ENCODE measurements around the gene PIK3CD.
"Not testable (repeated sequence)": the region's sequence is repeated elsewhere in the genome, so short reads cannot be mapped to it uniquely, and the experiment has no call there.

The PIK3CD gene

DNA sequence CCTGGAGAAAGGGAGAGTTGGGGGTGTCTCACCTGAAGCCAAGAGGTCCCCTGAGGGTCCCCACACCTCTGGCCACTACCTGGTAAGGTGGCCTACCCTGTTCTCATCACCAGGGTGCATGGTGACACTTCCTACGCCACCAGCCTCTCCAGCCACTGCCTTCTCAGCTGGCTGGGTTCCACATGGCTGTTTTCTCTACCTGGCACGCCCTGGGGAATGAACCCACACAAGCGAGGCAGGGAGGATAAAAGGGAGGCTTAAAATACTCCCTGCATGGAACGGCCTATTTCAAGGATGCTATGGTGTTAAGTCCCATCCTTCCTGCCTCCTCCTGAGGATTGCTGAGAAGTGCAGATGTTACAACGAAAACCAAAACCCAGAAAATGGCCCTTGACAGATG lies 84.7 kb downstream of the PIK3CD start:
- DNase-seq (ENCODE audit: low read depth): no peak

DNA sequence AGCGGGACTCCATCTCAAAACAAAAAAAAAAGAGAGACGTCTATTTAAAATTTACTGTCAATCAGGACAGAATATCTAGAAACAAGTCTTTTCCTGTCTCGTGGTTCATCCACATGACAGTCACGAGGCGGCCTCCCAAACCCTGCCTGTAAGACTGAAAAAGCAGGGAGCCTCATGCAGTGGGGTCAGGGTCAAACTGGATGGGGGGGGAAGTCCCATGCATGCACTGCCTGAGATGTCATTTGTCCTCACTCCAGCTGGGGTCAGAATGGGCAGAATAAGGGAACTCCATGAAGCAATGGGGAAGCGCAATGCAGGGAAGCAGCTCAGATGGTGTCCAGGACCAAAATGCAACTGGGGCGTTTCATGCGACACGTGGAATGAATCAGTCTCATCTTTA lies 85.5 kb downstream of the PIK3CD start:
- no peak for DNase-seq (ENCODE audit: low read depth)

DNA sequence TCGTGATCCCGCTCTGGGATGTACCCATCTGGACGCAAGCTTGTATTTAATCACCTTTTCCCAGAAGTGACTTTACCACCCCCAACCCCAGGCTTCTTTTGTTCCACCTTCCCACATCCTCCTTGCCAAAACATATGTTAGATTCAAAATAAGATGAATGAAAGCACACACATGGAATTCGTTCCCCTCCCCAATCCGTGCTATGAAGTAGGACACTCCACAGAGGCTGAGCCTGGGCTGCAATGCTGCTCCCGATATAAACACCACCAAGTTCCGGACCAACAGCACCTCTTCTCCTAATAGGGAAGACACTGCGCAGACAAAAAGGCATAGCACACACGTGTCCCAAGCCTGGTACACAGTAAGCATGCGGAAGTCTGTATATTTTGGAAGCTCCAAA lies 86.1 kb downstream of the PIK3CD start:
- no peak for DNase-seq (ENCODE audit: low read depth)

DNA sequence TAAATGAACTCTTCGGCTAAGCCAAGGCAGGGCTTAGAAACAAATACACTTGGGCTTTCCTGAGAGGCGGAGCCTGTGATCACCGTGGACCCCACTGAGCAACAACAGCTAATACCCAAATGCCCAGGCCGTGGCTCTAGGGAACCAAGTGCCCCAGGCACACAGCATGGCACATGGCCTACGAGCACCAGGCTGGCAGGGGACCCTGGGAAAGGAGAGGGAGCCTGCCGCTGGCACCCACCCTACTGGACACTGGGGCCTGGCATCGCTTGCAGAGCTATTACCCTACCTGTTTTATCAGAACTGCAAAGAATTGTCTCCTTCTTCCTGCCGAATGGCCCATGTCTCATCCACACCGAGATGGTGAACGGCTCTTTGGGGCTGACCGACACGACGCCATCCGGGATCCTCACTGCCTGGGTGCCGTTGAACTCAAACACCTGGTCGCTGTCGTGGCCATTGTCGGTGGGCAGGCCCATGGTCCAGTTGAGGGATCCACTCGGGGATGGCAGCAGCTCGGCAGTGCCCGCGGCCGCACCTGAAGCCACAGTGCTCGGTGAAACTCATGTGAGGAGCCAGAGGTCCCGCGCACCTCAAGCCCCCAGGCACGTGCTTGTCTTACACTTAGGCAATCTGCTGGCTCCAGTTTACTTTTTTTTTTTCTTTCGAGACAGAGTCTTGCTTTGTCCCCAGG lies 92.7 kb downstream of the PIK3CD start:
- no peak for DNase-seq (ENCODE audit: low read depth)

DNA sequence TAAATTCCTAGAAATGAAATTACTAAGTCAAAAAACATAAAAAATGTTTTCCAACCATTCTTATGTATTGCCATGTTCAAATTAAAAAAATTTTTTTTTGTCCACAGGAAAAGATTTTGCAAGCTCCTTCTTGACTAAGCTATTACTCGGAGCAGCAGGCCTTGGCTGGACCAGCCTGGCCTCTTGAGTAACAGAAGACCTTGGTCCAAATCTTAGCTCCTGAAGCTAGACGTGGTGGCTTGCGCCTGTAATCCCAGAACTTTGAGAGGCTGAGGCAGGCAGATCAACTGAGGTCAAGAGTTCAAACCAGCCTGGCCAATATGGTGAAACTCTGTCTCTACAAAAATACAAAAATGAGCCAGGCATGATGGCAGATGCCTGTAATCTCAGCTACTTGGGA lies 94.7 kb downstream of the PIK3CD start:
- DNase-seq (ENCODE audit: low read depth): no peak

DNA sequence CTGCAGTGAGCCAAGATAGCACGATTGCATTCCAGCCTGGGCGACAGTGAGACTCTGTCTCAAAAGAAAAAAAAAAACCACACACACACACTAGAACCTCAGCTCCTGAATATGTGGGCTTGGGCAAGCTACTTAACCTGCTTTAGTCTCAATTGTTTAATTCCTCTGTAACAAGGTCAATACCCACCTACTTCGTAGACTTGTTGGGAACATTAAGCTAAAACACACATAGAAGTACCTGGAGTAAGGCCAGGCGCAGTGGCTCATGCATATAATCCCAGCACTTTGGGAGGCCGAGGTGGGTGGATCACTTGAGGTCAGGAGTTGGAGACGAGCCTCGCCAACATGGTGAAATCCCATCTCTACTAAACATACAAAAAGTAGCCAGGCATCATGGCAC lies 95.1 kb downstream of the PIK3CD start:
- DNase-seq (ENCODE audit: low read depth): no peak

DNA sequence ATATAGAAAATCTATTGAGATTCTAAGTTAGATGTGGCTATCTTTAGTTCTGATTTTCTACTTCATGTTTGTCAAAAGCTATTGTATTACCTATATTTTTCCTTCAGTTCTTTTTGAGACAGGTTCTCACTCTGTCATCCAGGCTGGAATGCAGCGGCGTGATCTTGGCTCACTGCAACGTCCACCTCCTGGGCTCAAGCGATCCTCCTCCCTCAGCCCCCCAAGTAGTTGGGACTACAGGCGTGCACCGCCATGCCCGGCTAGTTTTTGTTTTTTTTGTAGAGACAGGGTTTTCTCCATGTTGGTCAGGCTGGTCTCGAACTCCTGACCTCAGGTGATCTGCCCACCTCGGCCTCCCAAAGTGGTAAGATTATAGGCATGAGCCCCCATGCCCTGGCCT lies 96.9 kb downstream of the PIK3CD start:
- DNase-seq (ENCODE audit: low read depth): not testable (repeated sequence)

DNA sequence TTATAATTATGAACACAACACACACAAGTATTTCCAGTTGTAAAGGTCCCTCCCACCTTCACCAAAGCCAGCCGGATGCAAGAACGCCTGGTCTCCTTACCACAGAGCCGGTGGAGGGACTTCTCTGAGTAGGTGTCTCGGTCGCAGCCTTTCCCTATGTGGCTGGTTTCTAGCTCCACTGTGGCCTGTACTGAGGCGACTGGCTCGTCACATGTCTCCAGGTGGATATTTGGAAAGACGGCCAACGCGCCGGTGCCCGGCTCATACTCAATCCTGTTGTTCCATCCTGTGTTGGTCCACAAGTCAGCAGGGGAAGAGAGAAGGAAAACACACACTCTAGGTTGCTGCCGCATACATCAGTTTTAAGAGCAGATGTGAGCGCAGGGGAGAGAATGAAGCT lies 97.8 kb downstream of the PIK3CD start:
- DNase-seq (ENCODE audit: low read depth): no peak

DNA sequence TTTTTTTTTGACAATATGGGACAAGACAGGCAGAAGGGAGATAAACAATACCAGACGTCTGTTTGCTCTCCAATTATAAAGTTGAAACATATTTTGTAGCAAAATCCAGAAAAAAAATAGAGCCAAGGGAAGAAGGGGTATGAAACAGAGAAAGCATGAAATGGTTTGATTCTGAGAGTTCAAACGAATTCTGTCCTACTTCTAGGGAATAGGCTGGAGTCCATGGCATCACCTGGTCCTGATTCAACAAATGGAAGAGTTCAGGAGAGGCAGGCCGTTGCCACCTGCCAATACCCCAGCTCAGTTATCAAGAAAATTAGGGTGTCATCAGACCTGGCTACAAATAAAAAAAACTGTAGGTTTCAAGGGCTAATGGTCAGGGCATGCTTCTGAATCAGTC lies 100.4 kb downstream of the PIK3CD start:
- DNase-seq (ENCODE audit: low read depth): no peak

DNA sequence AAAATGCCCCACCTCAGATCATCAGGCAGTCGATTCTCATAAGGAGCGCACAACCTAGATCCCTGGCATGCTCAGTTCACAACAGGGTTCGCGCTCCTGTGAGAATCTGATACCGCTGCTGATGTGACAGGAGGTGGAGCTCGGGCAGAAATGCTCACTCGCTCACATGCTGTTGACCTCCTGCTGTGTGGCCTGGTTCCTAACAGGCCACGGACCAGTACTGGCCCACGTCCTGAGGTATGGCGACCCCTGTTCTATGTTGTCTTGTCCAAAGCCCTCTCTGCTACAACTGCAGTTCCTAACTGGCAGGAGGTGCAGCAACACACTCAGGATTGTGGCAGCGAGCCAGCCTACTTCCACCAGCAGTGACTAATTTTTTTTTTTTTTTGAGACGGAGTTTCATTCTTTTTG lies 101.6 kb downstream of the PIK3CD start:
- no peak for DNase-seq (ENCODE audit: low read depth)

DNA sequence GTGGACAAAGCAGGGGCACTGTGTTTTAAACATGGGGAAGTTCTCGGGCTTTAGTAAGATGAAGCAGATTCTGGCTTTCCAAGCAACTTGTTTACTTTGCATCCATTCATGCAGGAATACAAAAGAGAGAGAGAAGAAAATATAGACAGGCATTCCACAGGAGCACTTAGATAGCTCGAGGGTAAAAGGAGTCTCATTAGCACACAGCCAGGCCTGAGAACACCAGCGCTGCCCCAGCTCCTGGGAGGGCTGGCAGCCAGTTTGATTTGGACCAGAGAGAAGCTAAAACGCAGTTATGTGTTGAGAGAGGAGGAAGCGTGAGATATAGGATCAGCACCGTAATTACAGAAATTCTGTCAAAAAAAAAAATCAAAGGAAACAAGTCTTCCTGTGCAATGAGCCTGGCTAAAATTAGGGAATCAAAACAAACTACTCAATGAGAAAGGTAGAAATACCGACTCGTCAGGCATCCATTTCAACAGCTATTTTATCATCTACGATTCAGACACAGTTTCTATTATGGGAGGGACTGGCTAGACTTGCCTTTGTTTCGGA lies 104.0 kb downstream of the PIK3CD start:
- no peak for DNase-seq (ENCODE audit: low read depth)

DNA sequence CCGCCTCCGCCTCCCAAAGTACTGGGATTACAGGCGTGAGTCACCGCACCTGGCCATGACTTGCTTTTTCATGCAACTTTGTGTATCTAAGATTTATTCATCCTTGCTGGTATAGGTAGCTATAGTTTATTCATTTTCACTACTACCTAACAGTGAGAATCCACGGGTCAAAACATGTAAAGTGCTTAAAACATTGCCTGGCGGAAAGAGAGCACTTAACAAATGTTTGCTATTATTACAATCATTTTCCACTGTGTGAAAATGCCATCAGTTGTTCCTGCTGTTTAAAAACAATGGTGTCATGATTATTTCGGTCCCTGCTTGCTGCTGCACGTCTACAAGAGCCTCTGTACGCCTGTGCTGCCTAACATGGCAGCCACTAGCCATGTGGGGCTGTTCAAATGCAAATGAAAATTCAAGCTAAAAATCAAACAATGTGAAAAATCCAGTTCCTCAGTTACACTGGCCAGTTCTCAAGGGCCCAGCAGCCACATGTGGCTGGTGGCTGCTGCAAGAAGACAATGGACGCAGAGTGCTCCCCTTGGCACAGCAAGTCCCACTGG lies 107.1 kb downstream of the PIK3CD start:
- no peak for DNase-seq (ENCODE audit: low read depth)

DNA sequence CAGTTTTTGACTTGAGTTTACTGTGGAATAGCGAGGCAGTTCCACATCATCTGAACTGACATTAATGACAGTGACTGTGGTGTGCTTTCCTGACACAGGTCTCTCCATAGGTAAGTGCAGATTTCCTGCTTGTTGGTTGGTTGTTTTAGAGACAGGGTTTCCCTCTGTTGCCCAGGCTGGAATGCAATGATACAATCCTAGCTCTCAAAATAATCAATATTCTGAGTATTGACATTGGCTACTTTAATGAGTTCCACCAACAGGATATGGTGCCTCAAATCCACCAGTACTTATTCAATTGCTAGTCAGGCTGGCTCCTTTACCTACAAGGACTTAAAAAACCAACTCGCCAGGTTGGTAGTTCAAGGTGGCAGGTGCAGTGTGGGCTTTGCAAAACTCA lies 108.4 kb downstream of the PIK3CD start:
- DNase-seq (ENCODE audit: low read depth): no peak

DNA sequence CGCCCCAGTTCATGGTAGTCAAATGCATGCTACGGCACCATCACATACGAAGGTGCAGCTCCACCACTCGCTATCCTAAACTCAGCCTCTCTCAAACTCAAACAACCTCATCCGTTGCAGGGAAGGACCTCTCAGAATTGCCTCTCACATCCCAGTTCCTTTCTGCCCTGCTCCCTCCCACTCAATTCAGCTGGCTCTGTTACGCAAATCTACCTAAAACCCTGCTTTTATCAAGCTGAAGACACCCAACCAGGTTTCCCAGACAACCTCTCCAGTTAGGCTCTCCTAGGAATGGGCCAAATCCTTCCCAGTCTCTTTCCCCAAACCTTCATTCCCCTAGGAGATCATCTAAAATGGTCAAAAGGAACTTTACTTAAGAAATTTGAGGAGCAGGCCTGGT lies 109.3 kb downstream of the PIK3CD start:
- DNase-seq (ENCODE audit: low read depth): no peak

DNA sequence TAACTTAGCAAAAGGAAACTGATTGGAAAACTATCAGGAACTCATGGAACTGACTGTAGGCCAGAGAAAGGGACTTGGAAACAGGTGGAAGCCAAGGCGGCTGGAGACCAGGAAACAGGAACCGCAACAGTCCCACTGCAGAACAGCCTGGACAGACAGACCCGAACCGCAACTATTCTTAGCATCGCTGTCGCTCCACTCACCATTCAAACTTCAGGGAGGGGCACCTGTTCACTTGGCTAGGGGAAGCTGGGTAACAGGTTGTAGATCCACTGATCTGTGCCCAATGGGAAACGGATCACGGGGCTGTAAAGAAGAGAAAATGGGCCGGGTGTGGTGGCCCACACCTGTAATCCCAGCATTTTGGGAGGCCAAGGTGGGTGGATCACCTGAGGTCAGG lies 110.3 kb downstream of the PIK3CD start:
- DNase-seq (ENCODE audit: low read depth): no peak

DNA sequence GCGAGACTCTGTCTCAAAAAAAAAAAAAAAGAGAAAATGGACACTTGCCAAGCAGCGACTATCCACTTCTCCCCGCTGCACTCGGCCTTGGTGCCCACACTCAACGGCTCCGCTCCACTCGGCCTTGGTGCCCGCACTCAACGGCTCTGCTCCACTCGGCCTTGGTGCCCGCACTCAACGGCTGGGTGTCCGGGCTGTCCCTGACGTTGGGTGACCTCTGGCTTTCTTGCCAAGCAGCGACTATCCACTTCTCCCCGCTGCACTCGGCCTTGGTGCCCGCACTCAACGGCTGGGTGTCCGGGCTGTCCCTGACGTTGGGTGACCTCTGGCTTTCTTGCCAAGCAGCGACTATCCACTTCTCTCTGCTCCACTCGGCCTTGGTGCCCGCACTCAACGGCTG lies 110.9 kb downstream of the PIK3CD start:
- not testable (repeated sequence) for DNase-seq (ENCODE audit: low read depth)

DNA sequence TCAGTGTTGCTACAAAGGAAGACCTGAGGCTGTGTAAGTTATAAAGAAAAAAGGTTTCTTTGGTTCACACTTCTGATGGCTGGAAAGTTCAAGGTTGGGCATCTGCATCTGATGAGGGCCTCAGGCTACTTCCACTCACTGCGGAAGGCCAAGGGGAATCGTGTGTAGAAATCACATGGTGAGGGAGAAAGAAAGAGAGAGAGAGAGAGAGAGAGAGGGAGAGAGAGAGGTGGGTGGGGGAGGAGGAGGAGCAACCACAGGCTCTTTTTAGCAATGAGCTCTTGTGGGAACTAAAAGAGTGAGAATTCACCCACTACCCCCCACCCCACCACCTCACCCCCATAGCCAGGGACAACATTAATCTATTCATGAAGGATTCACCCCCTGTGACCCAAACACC lies 112.4 kb downstream of the PIK3CD start:
- DNase-seq (ENCODE audit: low read depth): no peak

DNA sequence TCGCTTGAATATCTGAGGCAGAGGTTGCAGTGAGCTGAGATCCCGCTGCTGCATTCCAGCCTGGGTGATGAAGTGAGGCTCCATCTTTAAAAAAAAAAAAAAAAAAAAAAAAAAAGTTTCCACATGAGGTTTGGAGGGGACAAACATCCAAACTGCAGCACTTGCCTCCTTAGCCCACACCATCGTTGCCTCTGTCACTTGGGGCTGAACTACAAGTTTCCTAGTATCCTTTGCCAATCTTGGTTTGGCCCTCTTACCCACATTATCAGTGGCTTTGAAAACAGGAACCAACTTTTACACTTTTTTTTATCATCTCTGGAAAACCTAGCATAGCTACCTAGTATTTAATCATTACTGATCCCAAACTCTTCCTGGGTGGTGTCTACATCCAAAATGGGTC lies 113.0 kb downstream of the PIK3CD start:
- no peak for DNase-seq (ENCODE audit: low read depth)

DNA sequence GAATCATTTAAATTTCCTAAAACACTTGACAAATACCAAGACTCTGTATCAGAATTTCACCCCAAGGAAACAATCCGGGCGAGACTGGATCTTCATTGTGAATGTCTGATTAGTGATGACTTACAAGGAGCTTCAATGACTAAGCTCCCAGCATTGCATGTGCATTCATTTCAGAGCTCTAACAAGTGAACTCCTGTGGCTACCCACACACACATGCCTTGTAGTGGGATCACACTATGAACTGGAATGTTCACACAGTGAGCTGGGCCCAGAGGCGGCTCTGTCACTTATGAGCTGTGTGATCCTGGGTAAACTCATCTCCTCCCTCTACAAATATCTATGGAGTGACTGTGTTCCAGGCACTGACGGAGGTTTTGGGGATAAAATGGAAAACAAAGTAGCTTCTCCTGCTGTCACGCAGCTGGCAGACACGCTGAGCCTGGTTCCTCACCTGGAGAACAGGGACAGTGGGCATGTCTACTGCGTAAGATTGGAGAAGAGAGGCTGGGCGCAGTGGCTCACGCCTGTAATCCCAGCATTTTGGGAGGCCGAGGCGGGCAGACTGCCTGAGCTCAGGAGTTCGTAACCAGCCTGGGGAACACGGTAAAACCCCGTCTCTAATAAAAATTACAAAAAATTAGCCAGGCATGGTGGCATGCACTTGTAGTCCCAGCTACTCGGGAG lies 115.4 kb downstream of the PIK3CD start:
- DNase-seq (ENCODE audit: low read depth): no peak

DNA sequence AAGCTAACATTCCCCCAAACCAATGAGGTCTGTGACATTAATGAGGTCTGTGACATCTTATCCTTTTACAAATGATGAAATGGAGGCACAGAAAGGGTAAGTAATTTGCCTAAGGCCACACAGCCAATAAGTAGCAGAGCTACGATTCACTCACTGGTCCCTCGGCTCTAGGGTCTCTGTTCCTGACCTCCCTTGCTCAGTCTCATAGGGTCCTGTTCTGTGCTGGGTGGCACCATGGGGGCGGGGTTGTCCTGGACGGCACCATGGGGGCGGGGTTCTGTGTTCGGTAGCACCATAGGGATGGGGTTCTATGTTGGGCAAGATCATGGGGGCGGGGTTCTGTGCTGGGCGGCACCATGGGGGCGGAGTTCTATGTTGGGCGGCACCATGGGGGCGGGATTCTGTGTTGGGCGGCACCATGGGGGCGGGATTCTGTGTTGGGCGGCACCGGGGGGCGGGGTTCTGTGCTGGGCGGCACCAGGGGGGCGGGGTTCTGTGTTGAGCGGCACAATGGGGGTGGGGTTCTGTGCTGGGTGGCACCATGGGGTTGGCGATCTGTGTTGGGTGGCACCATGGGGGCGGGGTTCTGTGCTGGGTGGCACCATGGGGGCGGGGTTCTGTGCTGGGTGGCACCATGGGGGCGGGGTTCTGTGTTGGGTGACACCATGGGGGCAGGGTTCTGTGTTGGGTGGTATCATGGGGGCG lies 116.6 kb downstream of the PIK3CD start:
- DNase-seq (ENCODE audit: low read depth): peak; percentile 27

DNA sequence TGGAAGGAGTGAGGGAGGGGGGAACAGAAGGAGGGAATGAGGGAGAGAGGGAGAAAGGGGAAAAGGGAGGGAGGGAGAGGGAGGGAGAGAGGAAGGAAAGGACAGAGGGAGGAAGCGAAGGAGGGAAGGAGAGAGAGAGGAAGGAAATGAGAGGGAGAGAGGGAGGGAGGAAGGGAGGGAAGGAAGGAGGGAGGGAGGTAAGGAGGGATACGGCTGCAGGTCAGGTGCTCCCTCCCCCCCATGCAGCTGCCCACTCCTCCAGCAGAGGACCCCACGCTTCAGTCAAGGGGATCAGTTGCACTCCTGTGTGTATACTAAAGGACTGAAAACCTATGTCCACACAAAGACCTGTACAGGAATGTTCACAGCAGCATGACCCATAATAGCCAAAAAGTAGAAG lies 117.5 kb downstream of the PIK3CD start:
- DNase-seq (ENCODE audit: low read depth): no peak

DNA sequence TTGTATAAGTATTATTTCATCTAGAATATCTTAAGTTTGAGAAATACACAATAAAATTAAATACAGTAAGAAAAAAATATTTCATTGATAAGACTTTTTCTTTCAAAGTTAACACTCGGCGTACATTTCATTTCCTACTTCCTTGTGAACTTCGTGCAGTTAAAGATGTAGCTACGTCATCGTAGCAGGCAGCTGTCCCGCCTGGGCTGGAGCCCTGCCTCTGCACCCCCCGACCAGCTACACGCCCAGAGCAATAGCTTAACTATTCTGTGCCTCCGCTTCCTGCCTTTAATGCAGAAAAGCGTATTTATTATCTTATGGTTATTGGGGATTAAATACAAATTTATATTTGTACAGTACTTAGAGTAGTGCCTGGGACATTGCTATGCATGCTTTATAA lies 118.8 kb downstream of the PIK3CD start:
- DNase-seq (ENCODE audit: low read depth): no peak
